ENCODE data around the gene COX4I1. TPM values are rescaled to one million over a fixed set of nuclear protein-coding genes. Genes with fewer than 3 reads are reported as not detected.
A peak's percentile ranks its signal among the peaks of the same experiment; 100 is the strongest.

Gene COX4I1
- total and polyA plus RNA-seq, 9 of the 15 experiments (the other 6 are each of a cell fraction or from before 2014, with no cell fraction given) = 651 to 2,356 (median 1,032) TPM

DNA sequence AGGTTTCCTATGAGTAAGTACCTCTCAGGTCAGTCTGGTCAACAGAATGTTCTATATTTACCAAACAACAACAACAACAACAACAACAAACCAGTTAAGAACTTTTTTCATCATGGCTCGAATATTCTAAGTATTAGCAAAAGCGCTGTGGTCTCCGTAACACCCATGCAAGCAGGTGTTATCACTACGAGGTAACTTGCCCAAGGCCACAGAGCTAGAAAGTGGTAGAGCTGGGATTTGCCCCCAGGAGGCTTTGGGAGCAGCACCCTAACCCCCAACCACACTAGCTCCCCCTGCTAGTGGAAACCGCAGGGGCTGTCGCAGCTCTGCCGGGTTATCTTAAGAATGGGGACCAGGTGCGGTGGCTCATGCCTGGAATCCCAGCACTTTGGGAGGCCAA lies 24.7 kb upstream of the COX4I1 start (continued):
- TF ChIP-seq ZNF311 (CRISPR knock-in tag; IDR thresholded peaks at IDR 0.05) (no peak), TCF7L2 (IDR thresholded peaks at IDR 0.05; ENCODE audit: low read depth, low read length) (no peak), MEIS2 (IDR thresholded peaks at IDR 0.05; ENCODE audit: partially characterized antibody) (no peak), RBM39 (optimal IDR thresholded peaks at IDR 0.05; ENCODE audit: low read depth, low read length) (no peak), SLC30A9 (CRISPR knock-in tag; IDR thresholded peaks at IDR 0.05) (no peak), ZSCAN29 (IDR thresholded peaks at IDR 0.05) (no peak), ZBTB7A (IDR thresholded peaks at IDR 0.05; ENCODE audit: borderline replicate concordance, control insufficient read depth, low read depth, low read length) (no peak), RUNX1 (IDR thresholded peaks at IDR 0.05; ENCODE audit: low read depth) (no peak)
- TF ChIP-seq, protein P1, sequence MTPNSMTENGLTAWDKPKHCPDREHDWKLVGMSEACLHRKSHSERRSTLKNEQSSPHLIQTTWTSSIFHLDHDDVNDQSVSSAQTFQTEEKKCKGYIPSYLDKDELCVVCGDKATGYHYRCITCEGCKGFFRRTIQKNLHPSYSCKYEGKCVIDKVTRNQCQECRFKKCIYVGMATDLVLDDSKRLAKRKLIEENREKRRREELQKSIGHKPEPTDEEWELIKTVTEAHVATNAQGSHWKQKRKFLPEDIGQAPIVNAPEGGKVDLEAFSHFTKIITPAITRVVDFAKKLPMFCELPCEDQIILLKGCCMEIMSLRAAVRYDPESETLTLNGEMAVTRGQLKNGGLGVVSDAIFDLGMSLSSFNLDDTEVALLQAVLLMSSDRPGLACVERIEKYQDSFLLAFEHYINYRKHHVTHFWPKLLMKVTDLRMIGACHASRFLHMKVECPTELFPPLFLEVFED (CRISPR knock-in tag; conservative IDR thresholded peaks at IDR 0.05) = no peak

DNA sequence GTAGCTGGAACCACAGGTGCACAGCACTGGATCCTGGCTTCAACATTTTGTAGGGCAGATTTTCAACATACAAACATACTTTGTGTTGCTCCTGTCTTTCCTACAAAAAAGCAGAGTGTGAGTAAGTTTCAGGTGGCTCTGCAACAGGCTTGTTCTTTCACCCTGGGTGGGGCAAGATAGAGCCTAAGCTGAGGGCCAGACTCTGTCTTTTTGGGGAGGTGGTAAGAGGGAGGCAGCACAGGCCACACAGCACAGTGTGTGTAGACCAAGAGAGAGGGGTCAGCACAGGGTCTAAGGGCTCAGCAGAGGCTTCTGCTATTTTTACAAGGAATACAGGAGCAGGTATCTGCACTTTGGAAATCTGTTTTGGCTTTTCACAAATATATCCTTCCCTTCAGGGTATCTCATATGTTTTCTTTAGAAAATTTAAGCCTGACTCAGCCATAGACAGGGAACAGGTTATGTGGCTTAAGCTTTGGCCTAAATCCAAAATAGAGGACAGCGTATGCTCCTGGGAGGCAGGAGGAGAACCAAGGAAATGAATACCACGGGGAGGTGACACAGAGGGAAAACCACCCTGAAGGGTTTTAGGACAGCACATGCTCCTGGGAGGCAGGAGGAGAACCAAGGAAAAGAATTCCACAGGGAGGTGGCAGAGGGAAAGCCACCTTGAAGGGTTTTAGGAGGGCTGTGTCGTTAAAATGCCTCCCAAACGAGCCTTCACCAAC lies 21.7 kb upstream of the COX4I1 start:
- no peaks in the 10 kb centered on the region for H3K9me1 ChIP-seq (ENCODE audit: control insufficient read depth, insufficient read depth, low read length)
- H3K27ac ChIP-seq (ENCODE audit: extremely low read depth, low read depth, low read length) = no peak overlapping the region
- H2AFZ ChIP-seq (ENCODE audit: low read depth, low read length) = no peak overlapping the region
- no peaks in the 10 kb centered on the region for H3K79me2 ChIP-seq (ENCODE audit: control insufficient read depth, insufficient read depth, low read length)
- H3K4me2 ChIP-seq (ENCODE audit: insufficient read depth, low read length) = no peak overlapping the region
- no peak for ATAC-seq
- no peak overlapping the region for H3K9ac ChIP-seq (ENCODE audit: insufficient read depth in 1 of 2, low read depth in 2 of 2, low read length in 2 of 2)
- H3K36me3 ChIP-seq (ENCODE audit: control insufficient read depth, insufficient read depth, low read length) = peaks cover 59% of the 10 kb centered on the region; the same call in 2 of the 3 replicates
- in situ Hi-C loops (cut with MboI) (no loop called here), intact Hi-C loops (cut with micrococcal nuclease) (no loop called here)
- H3K4me1 ChIP-seq (replicated peaks in 1 of 2; ENCODE audit: control insufficient read depth in 2 of 2, insufficient read depth in 2 of 2, low read length in 2 of 2) = no peaks in the 10 kb centered on the region
- ChIA-PET POLR2A (interaction anchor here (0.9 to 1.5 kb wide), 3 partner anchors 10 to 44 kb away, joined by 4 read pairs; no protein-coding TSS in a partner anchor), CTCF (ENCODE audit: low intra/inter-chr PET ratio) (no interaction called here)
- FAIRE-seq = no peak
- H3K4me3 ChIP-seq = no peak overlapping the region
- TF ChIP-seq ETV5 (CRISPR knock-in tag; IDR thresholded peaks at IDR 0.05; ENCODE audit: low read depth) = no peak
- 0 out of 2 replicates have a peak, but pooled peaks have one; percentile 13 for TF ChIP-seq NFIC (IDR thresholded peaks at IDR 0.05)
- DNase-seq (ENCODE audit: extremely low read depth in 1 of 4, low spot score in 3 of 4) = no peak
- WGBS (ENCODE audit: insufficient coverage, low coverage, missing lambda C conversion rate) = 71% methylated on average over 4 of the region's 4 CpGs
- no peaks in the 10 kb centered on the region for H3K9me3 ChIP-seq (replicated peaks; ENCODE audit: control insufficient read depth, insufficient read depth, low read depth, low read length)
- no peaks in the 10 kb centered on the region; the same call in 1 of the 2 replicates for H4K20me1 ChIP-seq (replicated peaks; ENCODE audit: control insufficient read depth, insufficient read depth, low read length)
- no peaks in the 10 kb centered on the region for H3K27me3 ChIP-seq (ENCODE audit: control insufficient read depth in 2 of 2, insufficient read depth in 2 of 2, low read length in 2 of 2)
- BruUV-seq (replicated peaks) = no TSS peak
